OCI-LY1 (cell line): ENCODE measurements around the gene GCSH.

Source experiments
- H2AFZ ChIP-seq: fragments of 200-600 bp; sonication (generic), shearing (Covaris generic); 2 replicates; pipeline ENCODE4 v1.6.0; 2014; ENCODE audit warnings: antibody characterized with exemption, mild to moderate bottlenecking, low read length
- H3F3A ChIP-seq: fragments of 200-600 bp; sonication (generic), shearing (Covaris generic); 2 replicates; pipeline ENCODE4 v1.6.0; 2014; ENCODE audit warnings: mild to moderate bottlenecking, antibody characterized with exemption, low read length, moderate library complexity; ENCODE audit not compliant: insufficient read depth
- H3K27ac ChIP-seq: fragments of 200-600 bp; sonication (generic); 2 replicates; pipeline ENCODE4 v1.5.1; 2014; ENCODE audit warnings: low read length, mixed run types, mild to moderate bottlenecking, low read depth; ENCODE audit not compliant: poor library complexity, severe bottlenecking
- H3K27me3 ChIP-seq: fragments of 200-600 bp; sonication (generic); 2 replicates; pipeline ENCODE4 v1.6.0; 2014; ENCODE audit warnings: antibody characterized with exemption, mild to moderate bottlenecking, low read length, moderate library complexity; ENCODE audit not compliant: insufficient read depth
- H3K36me3 ChIP-seq: fragments of 200-600 bp; sonication (generic); 2 replicates; pipeline ENCODE4 v1.6.1; 2014; ENCODE audit warnings: mild to moderate bottlenecking, antibody characterized with exemption, low read length, moderate library complexity, mixed read lengths; ENCODE audit not compliant: insufficient read depth
- H3K4me1 ChIP-seq: fragments of 200-600 bp; sonication (generic); 2 replicates; pipeline ENCODE4 v1.5.1; 2014; ENCODE audit warnings: mild to moderate bottlenecking, low read length, moderate library complexity; ENCODE audit not compliant: insufficient read depth, severe bottlenecking
- H3K4me2 ChIP-seq: fragments of 200-600 bp; sonication (generic), shearing (Covaris generic); 2 replicates; pipeline ENCODE4 v1.6.1; 2014; ENCODE audit warnings: low read length
- H3K4me3 ChIP-seq: fragments of 200-600 bp; sonication (generic); 2 replicates; pipeline ENCODE4 v1.5.1; 2014; ENCODE audit warnings: low read length, low read depth, mild to moderate bottlenecking, mixed read lengths; ENCODE audit not compliant: poor library complexity, severe bottlenecking
- H3K79me2 ChIP-seq: fragments of 200-600 bp; shearing (Covaris generic); 2 replicates; pipeline ENCODE4 v1.6.1; 2016; ENCODE audit warnings: mixed run types, low read length, mixed read lengths; ENCODE audit not compliant: insufficient read depth
- H3K9ac ChIP-seq: fragments of 200-600 bp; sonication (generic), shearing (Covaris generic); 2 replicates; pipeline ENCODE4 v1.6.1; 2014; ENCODE audit warnings: mild to moderate bottlenecking, low read length, mixed read lengths
- H3K9me2 ChIP-seq: fragments of 200-600 bp; sonication (generic), shearing (Covaris generic); 2 replicates; pipeline ENCODE4 v1.6.1; 2014; ENCODE audit warnings: low read depth, mild to moderate bottlenecking, low read length, mixed read lengths
- H3K9me3 ChIP-seq: fragments of 200-600 bp; shearing (Covaris generic); 2 replicates; pipeline ENCODE4 v1.6.1; 2014; ENCODE audit warnings: low read length, mixed read lengths
- H4K20me1 ChIP-seq: fragments of 200-600 bp; sonication (generic), shearing (Covaris generic); 2 replicates; pipeline ENCODE4 v1.6.0; 2016; ENCODE audit warnings: mild to moderate bottlenecking, low read length; ENCODE audit not compliant: insufficient read depth
- CTCF ChIP-seq: fragments of 200-600 bp; sonication (generic), shearing (Covaris generic); IDR thresholded peaks from 2 replicates; pipeline ENCODE4 v1.5.1; 2017; ENCODE audit warnings: mild to moderate bottlenecking, antibody characterized with exemption, low read length, moderate library complexity, mixed read lengths
- EZH2 ChIP-seq: fragments of 200-600 bp; sonication (generic), shearing (Covaris generic); IDR thresholded peaks from 2 replicates; pipeline ENCODE4 v1.8.0; 2017; ENCODE audit warnings: borderline replicate concordance, mixed run types, mild to moderate bottlenecking, antibody characterized with exemption, low read length, moderate library complexity, mixed read lengths

GCSH gene

DNA sequence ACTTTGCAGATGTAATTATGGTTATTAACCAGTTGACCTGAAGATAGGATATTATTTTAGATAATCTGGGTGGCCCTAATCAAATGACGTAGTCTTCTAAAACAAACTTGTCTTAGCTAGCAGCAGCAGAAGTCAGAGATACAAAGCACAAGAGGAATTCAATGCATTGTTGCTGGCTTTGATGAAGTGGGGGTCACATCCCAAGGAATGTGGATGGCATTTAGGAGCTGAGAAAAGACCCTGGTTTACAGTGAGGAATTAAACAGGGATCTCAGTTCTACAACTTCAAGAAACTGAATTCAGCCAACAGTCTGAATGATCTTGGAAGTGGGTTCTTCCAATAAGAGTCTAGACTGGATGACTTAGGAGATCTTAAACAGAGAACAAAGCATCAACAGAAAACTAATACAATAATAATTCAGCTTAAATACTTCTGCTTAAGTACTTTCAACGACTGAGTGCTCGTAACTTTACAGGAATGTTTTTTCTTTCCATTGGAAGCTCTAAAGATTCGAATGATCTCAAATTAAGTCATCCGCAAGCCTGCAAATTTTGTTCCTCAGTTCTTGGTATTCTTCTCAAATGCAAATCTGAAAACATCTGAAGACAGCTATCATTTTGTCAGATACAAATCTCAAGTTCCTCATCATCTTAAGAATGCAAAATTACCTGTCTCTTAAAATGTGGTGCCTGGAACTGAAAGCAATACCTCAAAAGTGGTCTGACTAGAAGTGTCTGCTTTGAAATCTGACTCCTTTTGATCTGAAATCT lies 22.4 kb downstream of the GCSH start:
- Histone ChIP-seq H3K36me3 (no peaks in the 10 kb centered on the region), H3K4me1 (peaks cover 11% of the 10 kb centered on the region), H3K4me2 (no peak overlapping the region), H3K79me2 (no peaks in the 10 kb centered on the region), H3K27me3 (no peaks in the 10 kb centered on the region), H2AFZ (no peak overlapping the region), H3K4me3 (no peak overlapping the region), H4K20me1 (no peaks in the 10 kb centered on the region), H3K9ac (no peak overlapping the region), H3K9me2 (no peaks in the 10 kb centered on the region), H3F3A (no peaks in the 10 kb centered on the region), H3K9me3 (no peaks in the 10 kb centered on the region), H3K27ac (no peak overlapping the region)
- TF ChIP-seq EZH2 = no peak
- no peak for TF ChIP-seq CTCF

- no peak overlapping the region for H3K9ac ChIP-seq
- H4K20me1 ChIP-seq = no peaks in the 10 kb centered on the region
- H3K36me3 ChIP-seq = no peaks in the 10 kb centered on the region
- no peak overlapping the region for H3K27ac ChIP-seq
- TF ChIP-seq EZH2 (no peak), CTCF (no peak)
- no peak overlapping the region for H2AFZ ChIP-seq
- H3K79me2 ChIP-seq = no peaks in the 10 kb centered on the region
- H3F3A ChIP-seq = no peaks in the 10 kb centered on the region
- no peak overlapping the region for H3K4me2 ChIP-seq
- no peaks in the 10 kb centered on the region for H3K27me3 ChIP-seq
- H3K4me3 ChIP-seq = no peak overlapping the region
- H3K4me1 ChIP-seq = peaks cover 5% of the 10 kb centered on the region
- H3K9me2 ChIP-seq = no peaks in the 10 kb centered on the region
- H3K9me3 ChIP-seq = no peaks in the 10 kb centered on the region
These were observed 24.4 kb downstream of the GCSH start for GRCh38 chr16:81071805-81072204.

- no peaks in the 10 kb centered on the region for H3K9me3 ChIP-seq
- TF ChIP-seq EZH2 (no peak), CTCF (no peak)
- H3K27me3 ChIP-seq = no peaks in the 10 kb centered on the region
- no peaks in the 10 kb centered on the region for H3K9me2 ChIP-seq
- H2AFZ ChIP-seq = no peak overlapping the region
- no peak overlapping the region for H3K4me2 ChIP-seq
- no peaks in the 10 kb centered on the region for H3F3A ChIP-seq
- no peaks in the 10 kb centered on the region for H3K36me3 ChIP-seq
- no peaks in the 10 kb centered on the region for H4K20me1 ChIP-seq
- H3K27ac ChIP-seq = no peak overlapping the region
- H3K9ac ChIP-seq = no peak overlapping the region
- H3K4me3 ChIP-seq = no peak overlapping the region
- H3K4me1 ChIP-seq = peaks cover under 1% of the 10 kb centered on the region
- H3K79me2 ChIP-seq = no peaks in the 10 kb centered on the region
These were observed 25.2 kb downstream of the GCSH start for GRCh38 chr16:81070979-81071378.
